MM.1S (cell line): ENCODE measurements around the gene CNOT8.

ENCODE experiments used
- EZH2 ChIP-seq: fragments of 300-600 bp; sonication (generic); optimal IDR thresholded peaks from 2 replicates; pipeline ENCODE3; 2017; ENCODE audit warnings: low read depth, mild to moderate bottlenecking, antibody characterized with exemption, low read length, mixed read lengths
- TF ChIP-seq, protein P1 (sequence below): fragments of 300-600 bp; sonication (generic); IDR thresholded peaks from 2 replicates; pipeline ENCODE4 v1.5.1; 2016; ENCODE audit warnings: antibody characterized with exemption, low read length, mixed read lengths

DNA sequence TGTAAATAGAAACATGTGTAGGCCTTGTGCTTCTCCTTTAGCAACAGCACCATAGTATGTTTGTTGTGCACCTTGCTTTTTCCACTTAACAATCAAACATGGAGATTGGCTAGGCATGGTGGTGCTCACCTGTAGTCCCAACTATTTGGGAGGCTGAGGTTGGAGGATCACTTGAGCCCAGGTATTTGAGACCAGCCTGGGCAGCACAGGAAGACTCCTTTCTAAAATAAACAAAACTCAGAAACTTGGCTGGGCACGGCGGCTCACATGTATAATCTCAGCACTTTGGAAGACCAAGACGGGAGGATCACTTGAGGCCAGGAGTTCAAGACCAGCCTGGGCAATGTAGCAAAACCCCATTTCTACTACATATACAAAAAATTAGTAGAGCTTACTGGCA is 7.1 kb upstream of the CNOT8 start:
- TF ChIP-seq, protein P1, sequence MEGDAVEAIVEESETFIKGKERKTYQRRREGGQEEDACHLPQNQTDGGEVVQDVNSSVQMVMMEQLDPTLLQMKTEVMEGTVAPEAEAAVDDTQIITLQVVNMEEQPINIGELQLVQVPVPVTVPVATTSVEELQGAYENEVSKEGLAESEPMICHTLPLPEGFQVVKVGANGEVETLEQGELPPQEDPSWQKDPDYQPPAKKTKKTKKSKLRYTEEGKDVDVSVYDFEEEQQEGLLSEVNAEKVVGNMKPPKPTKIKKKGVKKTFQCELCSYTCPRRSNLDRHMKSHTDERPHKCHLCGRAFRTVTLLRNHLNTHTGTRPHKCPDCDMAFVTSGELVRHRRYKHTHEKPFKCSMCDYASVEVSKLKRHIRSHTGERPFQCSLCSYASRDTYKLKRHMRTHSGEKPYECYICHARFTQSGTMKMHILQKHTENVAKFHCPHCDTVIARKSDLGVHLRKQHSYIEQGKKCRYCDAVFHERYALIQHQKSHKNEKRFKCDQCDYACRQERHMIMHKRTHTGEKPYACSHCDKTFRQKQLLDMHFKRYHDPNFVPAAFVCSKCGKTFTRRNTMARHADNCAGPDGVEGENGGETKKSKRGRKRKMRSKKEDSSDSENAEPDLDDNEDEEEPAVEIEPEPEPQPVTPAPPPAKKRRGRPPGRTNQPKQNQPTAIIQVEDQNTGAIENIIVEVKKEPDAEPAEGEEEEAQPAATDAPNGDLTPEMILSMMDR: no peak
- TF ChIP-seq EZH2: no peak
